ENCODE data around the gene FASN. TPM values are rescaled to one million over a fixed set of nuclear protein-coding genes. Genes with fewer than 3 reads are reported as not detected.
A peak's percentile ranks its signal among the peaks of the same experiment; 100 is the strongest.

FASN gene
- total RNA-seq, 1 experiment from 2014 or later = 433 TPM

GRCh38 chr17:82100502-82101298 is 2.7 kb upstream of the FASN start:
- Histone ChIP-seq H3K4ac (ENCODE audit: low read depth, low read length) (no peak overlapping the region), H4K5ac (ENCODE audit: insufficient read length, low read depth, low read length) (no peak overlapping the region), H3K79me1 (ENCODE audit: insufficient read depth, low read depth, low read length, poor library complexity, severe bottlenecking) (peaks cover 7% of the 10 kb centered on the region), H3K27me3 (ENCODE audit: insufficient read depth, low read length) (no peaks in the 10 kb centered on the region), H3K79me2 (ENCODE audit: insufficient read depth, low read length) (peaks cover 16% of the 10 kb centered on the region; the same call in 1 of the 2 replicates), H2AK5ac (ENCODE audit: insufficient read length, low read length) (no peak overlapping the region), H2BK20ac (ENCODE audit: low read depth, low read length, poor library complexity, severe bottlenecking) (no peak overlapping the region), H2BK120ac (ENCODE audit: low read depth, low read length, poor library complexity, severe bottlenecking) (no peak overlapping the region), H2BK12ac (ENCODE audit: insufficient read length, low read depth, low read length) (no peak overlapping the region), H2BK5ac (ENCODE audit: insufficient read length, low read length) (no peak overlapping the region), H3K4me2 (ENCODE audit: insufficient read depth, insufficient read length, low read length) (no peak overlapping the region), H3K9ac (ENCODE audit: extremely low read depth, insufficient read length, low read length) (no peak overlapping the region), H2AFZ (ENCODE audit: low read length) (no peak overlapping the region), H3K23ac (ENCODE audit: insufficient read length, low read depth, low read length) (no peak overlapping the region), H4K20me1 (ENCODE audit: control insufficient read depth, insufficient read depth, insufficient read length) (no peaks in the 10 kb centered on the region), H3K27ac (ENCODE audit: insufficient read length, low read depth, low read length) (no peak overlapping the region), H4K91ac (ENCODE audit: insufficient read length, low read depth, low read length) (no peak overlapping the region), H3K14ac (ENCODE audit: insufficient read depth, low read length) (no peak overlapping the region), H4K8ac (replicated peaks; ENCODE audit: insufficient read length, low read depth, low read length) (no peak overlapping the region), H3K4me1 (ENCODE audit: insufficient read depth, low read length) (no peaks in the 10 kb centered on the region), H3K9me3 (ENCODE audit: control insufficient read depth, low read depth, low read length) (no peaks in the 10 kb centered on the region), H3K18ac (ENCODE audit: insufficient read length, low read depth, low read length) (no peak overlapping the region), H3K56ac (ENCODE audit: insufficient read length, low read depth, low read length) (no peak overlapping the region), H2BK15ac (ENCODE audit: low read depth, low read length) (no peak overlapping the region), H3T11ph (ENCODE audit: low read length) (no peak overlapping the region), H3K23me2 (ENCODE audit: insufficient read length, low read depth, low read length, poor library complexity, severe bottlenecking) (peaks cover 14% of the 10 kb centered on the region)
- H3K27ac Mint-ChIP-seq = peak overlapping the region in 1 of 3 experiments; percentile 76; a peak in 2 of 7 replicates
- H3K9me3 Mint-ChIP-seq = no peaks in the 10 kb centered on the region
- peaks cover 1 to 10% (median 10%) of the 10 kb centered on the region in 3 experiments; a peak in 6 of 7 replicates for H3K36me3 Mint-ChIP-seq (ENCODE audit: insufficient read depth in 1 of 3, low read depth in 3 of 3)
- WGBS (ENCODE audit: extremely low coverage, insufficient read length, low lambda C conversion rate) = no CpG with 5 or more reads among the region's 35 CpGs
- TF ChIP-seq, protein P1, sequence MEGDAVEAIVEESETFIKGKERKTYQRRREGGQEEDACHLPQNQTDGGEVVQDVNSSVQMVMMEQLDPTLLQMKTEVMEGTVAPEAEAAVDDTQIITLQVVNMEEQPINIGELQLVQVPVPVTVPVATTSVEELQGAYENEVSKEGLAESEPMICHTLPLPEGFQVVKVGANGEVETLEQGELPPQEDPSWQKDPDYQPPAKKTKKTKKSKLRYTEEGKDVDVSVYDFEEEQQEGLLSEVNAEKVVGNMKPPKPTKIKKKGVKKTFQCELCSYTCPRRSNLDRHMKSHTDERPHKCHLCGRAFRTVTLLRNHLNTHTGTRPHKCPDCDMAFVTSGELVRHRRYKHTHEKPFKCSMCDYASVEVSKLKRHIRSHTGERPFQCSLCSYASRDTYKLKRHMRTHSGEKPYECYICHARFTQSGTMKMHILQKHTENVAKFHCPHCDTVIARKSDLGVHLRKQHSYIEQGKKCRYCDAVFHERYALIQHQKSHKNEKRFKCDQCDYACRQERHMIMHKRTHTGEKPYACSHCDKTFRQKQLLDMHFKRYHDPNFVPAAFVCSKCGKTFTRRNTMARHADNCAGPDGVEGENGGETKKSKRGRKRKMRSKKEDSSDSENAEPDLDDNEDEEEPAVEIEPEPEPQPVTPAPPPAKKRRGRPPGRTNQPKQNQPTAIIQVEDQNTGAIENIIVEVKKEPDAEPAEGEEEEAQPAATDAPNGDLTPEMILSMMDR (conservative IDR thresholded peaks at IDR 0.05) = no peak
- H3K27me3 Mint-ChIP-seq (ENCODE audit: low read depth) = no peaks in the 10 kb centered on the region
- peaks cover 33 to 67% of the 10 kb centered on the region in 2 experiments for H3K4me1 Mint-ChIP-seq
- DNase-seq = no peak
- peak overlapping the region; percentile 68 to 82; a peak in 1 of 5 replicates for H3K4me3 Mint-ChIP-seq

Data from H9 (cell line).